ENCODE results near the gene FBXO30.

Gene FBXO30, protein sequence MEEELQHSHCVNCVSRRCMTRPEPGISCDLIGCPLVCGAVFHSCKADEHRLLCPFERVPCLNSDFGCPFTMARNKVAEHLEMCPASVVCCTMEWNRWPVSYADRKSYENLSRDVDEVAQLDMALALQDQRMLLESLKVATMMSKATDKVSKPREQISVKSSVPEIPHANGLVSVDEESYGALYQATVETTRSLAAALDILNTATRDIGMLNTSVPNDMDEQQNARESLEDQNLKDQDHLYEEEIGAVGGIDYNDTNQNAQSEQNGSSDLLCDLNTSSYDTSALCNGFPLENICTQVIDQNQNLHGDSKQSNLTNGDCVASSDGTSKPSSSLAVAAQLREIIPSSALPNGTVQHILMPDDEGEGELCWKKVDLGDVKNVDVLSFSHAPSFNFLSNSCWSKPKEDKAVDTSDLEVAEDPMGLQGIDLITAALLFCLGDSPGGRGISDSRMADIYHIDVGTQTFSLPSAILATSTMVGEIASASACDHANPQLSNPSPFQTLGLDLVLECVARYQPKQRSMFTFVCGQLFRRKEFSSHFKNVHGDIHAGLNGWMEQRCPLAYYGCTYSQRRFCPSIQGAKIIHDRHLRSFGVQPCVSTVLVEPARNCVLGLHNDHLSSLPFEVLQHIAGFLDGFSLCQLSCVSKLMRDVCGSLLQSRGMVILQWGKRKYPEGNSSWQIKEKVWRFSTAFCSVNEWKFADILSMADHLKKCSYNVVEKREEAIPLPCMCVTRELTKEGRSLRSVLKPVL

DNA sequence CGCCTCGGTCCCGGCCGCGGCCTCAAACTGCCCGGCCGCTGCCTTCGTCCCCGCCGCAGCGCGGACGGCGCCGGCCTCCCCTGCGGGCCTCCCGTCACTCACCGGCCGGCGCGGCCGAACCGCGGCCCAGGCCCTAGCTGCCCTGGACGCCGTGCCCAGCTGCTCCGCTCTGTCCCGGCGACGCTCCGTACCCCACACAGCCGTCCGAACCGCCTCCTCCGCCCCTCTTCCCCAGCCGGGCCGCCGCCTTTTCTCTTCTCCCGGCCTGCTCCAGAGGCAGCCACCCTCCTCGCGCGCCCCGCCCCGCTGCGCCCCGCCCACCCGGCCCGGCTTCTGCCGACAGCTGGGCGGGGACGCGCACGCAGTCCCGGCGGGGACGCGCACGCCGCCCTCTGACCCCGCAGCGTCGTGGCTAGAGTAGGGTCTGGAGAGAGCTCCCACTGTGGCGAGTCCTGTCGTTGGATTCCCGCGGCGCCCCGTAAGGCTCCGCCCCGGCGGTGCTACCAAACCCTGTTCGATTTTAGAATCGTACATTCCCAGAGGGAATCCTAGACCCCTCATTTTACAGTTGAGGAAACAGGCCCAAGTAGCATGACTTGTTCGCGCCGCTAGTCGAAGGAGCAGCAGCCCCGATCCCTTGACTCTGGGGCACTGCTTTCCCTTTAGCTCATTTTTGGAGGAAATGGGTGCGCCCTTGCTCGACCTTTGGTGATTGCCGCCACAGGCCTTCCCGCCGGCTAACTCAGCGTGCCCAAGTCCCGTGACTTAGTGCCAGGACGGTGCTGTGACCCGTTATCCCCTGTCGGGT, at the start of gene FBXO30:
TSS of gene FBXO30 (minus strand) at position 295 of the 808 bp plus-strand sequence. CDS start 8,390 bp downstream, outside the sequence.
- DNase-seq: peak; percentile 68

DNA sequence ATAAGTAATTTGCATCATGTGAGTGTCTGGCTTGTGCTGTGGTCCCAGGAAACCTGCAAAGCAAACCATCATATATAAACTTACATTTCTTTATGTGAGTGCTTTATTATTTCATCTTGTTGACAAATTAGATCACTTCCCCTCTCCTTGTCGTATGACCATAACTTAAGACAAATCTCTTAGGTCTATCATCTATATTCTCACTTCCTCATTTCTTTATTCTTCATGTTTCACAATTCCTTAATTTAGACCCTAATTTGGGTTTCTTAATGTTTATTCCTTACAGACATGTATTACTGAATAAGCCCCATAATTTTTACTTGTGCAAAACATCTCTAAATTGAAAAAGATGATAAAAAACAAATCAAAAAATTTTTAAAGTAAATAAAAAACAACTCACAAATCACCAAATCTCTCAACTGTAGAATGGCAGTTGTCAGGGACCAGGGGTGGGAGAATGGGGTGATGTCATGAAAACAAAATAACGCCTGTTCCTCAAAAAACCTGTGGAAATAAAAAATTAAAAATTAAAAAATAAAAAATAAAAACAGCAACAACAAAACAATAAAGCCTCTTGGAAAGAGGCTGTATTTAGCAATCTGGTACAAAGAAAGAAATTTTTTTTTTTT, 49.5 kb upstream of the FBXO30 start:
- DNase-seq: no peak

DNA sequence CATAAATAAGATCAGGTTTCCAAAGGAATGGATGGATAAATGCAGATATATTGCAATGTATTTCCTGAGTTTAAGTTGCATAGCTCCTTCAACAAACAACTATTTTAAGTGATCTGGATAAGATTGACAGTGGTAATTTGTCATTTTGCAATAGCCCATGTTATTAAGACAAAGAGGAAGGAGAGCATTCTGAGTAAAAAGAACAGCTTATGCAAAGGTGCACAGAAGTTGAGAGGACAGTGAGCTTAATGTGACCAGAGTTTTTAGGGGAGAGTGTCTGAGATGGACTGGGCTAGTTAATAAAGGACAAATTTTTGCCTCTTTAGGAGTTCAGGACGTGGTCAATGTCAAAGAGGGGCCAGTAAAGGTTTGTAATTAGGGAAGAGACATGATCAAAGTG, 48.8 kb upstream of the FBXO30 start:
- DNase-seq: no peak

DNA sequence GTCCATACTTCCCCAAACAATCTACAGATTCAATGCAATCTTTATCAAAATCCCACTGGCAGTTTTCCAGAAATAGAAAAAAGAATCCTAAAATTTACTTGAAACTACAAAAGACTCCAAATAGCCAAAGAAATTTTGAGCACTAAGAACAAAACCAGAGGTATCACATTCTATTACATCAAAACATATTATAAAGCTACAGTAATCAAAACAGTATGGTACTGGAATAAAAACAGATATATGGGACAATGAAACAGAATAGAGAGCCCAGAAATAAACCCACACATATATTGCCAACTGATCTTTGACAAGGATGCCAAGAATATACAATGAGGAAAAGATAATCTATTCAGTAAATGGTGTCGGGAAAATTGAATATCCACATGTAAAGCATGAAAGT, 46.0 kb upstream of the FBXO30 start:
- DNase-seq: no peak

DNA sequence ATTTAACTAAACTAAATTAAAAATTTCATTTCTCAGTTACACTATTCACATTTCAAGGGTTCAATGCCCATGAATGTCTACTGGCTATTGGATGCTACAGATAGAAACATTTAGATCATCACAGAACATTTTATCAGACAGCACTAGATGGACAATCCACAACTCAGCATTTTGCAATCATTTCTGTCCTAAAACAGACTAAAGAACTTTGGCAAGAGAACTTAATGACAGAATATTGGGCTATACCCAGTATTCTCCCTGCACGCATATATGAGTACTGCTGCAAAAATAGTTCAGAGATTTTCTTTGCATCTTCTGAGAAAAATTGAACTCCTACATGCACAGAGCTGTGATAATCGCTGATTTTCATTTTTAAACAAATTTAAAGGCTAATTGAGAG, 36.1 kb upstream of the FBXO30 start:
- DNase-seq: no peak

DNA sequence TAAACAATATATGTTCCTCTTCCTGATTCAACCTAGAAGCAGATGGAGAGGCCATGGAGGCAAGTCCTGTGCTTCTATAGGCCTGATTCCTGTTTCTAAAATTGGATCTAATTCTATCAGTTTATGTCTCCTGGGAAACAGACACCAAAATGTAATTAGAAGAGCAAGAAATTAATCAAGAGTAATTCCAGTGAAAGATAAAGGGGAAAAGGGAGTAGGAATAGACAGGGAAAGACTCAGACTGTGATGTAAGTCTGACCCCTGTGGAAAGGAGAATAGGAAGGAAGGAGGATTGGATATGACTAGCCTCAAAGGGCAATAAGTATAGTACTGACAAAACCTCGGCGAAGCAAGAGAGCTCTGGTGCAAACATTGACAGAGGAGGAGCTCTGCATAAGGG, 33.9 kb upstream of the FBXO30 start:
- no peak for DNase-seq

DNA sequence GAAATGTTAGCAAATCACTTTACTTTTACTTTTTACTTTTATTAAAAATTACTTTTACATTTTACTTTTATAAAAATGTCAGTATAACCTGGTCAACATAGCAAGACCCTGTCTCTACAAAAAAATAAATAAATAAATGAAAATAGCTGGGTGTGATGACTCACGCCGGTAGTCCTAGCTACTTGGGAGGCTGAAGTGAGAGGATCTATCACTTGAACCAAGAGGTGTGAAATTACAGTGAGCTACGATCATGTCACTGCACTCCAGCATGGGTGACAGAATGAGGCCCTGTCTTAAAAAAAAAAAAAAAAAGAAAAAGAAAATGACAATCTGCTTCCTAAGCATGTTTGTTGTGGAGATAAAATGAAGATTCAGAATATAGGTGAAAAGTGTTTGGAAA, 31.0 kb upstream of the FBXO30 start:
- no peak for DNase-seq

DNA sequence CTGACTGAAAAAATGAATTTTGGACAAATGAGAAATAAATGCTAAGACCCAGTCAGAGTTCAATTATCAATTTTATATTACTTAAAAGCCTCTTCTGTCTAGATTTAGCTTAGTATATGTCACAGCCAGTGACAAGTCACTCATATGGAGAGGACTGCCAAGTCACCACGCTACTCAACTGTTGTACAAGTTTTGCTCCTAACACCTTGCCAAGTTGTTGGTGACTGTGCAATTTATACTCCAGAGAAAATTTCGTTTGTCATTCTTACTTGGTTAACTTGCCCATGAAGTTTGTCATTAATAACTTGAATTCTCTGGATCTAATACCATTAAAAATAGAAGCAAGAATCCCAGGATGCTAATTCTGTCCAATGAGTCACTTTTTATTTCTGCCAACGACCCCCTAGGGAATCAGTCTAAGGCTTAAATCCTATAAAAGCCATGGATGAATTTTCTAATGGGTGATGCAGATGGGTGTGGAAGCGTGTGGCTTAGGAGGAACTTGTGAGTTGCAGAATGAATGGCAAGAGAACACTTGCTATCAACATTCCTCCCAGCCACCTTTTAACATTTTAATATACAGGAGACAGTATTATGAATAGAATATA, 30.4 kb upstream of the FBXO30 start:
- no peak for DNase-seq

DNA sequence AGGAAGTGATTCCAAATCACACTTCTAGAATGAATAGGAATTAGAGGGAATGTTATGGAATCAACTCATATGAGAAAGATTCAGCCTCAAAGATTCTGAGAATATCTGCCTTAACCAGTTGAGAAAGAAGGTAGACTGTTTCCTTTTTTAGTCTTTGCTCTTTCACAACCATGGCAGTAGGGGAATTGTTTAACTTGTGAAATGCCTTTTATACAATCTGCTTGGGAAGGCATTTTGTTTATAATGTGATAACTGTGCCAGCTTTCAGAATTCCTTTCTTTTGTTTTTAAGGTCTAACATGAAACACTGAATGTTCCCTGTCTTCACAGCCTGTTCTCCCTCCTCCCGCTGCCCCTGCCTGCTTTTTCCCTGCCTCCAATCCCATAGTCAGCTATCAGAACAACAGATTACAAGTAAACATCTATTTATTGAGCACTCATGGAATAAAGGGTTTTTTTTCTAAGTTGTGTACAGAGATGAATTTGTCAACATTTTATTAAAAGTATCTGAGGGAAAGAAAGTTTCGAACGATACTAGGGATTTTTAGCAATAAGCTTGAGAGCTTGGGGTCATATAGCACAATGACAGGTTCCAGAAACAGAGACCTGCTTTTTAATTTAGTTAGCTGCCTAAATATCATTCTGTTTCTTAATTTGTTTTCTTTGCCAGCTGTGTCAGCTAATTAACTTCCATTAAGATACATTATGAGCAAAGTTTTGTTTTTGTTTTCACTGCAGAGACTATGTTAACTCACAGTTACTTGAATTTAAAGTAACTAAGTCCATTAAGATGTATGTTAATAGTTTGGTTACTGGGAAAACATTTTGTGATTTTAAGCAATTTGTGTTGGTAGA, 28.3 kb upstream of the FBXO30 start:
- DNase-seq: no peak

DNA sequence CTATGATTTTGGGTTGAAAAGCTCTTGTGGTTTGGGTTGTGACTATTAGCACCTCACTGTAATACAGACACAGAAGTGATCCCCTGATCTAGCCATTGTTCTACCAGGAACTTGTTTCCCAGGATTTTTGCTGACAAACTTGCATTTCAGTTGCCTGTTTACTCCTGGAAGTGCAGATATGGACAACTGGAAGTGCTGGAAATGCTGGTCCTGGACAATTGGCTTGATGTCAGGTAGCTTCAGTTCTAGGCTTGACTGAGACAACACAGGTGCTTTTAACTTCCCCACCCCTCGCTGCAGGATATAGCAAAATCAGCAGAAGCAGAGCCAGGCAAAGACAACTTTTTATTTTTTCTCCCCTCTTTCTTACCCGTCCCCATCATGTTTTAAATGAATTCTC, 27.1 kb upstream of the FBXO30 start:
- DNase-seq: no peak

DNA sequence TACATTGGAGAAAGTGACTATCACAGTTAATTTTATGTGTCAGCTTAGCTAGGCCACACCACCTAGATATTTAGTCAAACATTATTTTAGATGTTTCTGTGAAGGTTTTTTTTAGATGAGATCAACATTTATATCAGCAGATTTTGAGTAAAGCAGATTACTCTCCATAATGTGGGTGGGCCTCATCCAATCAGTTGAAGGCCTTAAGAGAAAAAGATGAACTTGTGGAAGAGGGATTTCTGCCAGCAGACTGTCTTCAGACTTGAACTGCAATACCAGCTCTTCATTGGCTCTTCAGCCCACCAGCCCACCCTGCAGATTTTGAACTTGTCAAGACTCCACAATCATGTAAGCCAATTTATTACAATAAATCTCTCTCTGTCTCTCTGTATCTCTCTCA, 25.1 kb upstream of the FBXO30 start:
- DNase-seq: no peak

DNA sequence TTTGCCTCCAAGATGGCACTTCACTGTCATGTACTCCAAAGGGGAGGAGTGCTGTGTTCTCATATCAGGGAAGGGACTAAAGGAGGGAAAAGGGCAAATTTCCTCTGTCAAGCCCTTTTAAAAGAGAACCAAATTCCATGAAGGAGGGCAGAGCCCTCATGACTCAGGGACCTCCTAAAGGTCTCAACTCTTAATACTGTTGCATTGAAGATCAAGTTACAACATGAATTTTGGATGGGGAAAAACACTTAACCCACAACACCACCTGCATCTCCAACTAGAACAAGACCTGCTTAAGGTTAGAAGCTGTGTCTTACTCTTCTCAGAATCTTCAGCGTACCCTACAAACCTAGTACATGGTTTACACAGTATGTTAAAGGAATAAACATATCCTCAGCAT, 23.7 kb upstream of the FBXO30 start:
- DNase-seq: no peak

DNA sequence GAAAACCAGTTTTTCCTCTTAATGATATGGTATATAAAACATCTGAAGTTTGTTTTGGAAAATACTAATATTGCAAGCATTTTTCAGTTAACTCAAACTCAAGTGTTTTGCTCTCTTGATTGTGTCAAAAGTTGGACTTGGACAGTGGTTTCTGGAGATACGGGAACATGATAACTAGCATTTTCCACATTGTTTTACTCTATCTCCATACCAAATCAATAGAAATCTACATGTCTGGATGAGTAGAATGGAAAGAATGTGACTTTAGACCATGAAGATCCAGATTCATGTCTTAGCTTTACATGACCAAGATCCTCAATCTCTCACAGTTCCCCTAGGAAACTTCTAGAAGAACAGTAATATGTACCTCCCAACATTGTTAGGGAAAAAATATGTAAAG, 22.2 kb upstream of the FBXO30 start:
- no peak for DNase-seq

DNA sequence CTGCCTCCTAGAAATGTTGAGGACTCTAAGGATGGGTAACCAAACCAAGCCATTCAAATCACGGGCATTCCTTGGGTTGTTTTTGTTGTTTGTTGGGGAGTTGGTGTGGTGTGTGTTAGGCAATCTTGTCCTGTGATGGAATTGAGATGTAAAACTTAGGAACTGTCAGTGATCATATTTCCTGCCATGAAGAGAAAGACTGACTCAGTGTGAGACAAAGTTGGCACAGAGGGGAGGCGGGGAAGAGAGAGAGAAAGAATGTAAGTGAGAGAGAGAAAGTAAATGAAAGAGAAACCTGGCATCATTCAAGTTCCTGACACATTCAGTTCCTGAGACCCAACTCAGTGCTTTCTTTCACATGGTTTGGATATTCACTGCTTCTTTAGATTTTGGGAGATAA, 21.6 kb upstream of the FBXO30 start:
- DNase-seq: no peak

DNA sequence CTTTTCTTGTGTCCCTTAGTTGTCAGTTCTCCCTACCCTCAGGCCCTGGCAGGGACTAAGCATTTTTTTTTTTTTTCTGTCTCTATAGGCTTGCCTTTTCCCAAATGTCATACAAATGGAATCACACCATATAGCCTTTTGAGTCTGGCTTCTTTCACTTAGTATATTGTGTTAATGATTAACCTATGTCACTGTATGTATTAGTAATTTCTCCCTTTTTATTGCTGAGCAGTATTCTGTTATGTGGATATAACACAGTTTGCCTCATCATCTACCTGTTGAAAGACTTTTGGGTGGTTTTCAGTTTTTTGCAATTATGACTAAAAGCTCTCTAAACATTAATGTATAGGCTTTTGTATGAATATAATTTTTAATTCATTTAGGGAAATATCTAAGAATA, 16.0 kb upstream of the FBXO30 start:
- DNase-seq: no peak

DNA sequence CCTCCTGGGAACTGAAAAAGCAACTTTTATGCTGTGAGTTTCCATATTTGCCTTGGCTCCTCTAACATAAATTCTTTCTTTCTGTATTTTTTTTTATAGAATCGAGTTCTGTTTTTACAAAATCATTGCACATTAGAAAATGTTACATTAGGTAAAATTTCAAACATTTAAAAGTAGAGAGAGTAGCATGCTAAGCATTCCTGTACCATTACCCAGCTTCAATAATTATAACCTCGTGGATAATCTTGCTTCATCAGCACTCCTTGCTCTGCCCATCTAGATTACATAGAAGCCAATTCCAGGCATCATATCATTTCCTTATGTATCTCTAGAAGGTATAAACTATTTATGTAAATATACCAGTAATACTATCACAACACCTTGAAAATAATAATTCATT, 15.4 kb upstream of the FBXO30 start:
- DNase-seq: no peak

DNA sequence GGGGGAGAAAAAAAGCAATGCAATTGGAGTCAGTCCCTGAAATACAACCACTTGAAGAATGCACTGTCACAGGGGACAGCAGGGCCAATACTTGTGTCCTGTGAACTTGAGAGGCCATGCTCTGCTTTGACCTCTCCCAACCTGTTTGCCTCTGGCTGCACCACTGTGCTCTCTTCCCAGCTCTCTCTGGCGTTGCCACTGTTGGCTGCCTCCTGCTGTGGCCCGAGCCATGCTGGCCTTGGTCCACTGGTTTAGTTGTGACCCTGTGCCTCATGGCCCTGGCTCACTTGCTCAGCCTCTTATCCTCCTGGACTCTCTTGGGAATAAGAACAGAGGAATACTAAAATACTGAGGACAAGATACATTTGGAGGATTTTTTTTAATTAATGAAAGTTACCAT, 14.5 kb upstream of the FBXO30 start:
- DNase-seq: no peak

DNA sequence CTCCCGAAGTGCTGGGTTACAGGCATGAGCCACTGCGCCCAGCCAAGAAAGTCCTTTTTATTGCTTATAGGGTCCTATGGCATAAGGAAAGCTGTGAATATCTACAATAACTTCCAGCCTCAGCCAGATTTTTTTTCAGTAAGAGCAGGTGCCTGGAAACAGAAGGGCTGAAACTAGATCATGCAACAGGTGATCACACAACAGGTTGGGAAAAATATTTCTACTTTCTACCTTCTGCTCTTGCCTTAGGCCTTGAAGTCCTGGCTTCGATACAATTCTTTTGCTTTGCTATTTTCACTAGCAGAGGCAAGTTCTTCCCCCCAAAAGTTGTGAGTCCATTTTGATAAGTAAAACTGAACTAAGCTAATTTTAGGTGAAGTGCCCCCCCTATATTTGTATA, 9.7 kb upstream of the FBXO30 start:
- DNase-seq: no peak

DNA sequence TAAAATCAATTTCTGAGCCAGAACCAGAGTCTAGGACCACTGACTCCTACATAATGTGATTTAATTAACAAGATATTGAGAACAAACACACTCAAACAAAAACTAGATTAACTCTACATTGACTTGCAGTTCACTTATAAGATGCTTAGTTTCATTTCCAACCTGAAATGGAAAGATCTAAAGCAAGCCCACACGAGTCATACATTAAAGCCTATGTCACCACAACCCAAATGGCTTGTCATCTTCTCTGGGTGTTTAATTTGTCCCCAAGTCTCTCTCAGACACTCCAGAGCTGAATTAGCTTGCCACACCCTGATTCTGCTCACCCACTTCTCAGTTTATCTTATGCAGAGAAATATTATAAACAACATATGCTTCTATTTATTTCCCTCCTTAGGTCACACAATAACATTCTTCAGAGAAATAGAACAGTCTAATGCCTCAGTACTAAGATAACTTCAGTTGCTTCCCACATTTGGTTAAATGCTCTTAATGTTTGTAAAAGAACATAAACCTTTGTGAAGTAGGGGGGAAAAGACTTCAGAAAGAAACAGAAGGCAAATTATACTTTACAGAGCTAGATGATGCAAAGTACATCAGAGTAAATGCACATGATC, 8.8 kb upstream of the FBXO30 start:
- no peak for DNase-seq

DNA sequence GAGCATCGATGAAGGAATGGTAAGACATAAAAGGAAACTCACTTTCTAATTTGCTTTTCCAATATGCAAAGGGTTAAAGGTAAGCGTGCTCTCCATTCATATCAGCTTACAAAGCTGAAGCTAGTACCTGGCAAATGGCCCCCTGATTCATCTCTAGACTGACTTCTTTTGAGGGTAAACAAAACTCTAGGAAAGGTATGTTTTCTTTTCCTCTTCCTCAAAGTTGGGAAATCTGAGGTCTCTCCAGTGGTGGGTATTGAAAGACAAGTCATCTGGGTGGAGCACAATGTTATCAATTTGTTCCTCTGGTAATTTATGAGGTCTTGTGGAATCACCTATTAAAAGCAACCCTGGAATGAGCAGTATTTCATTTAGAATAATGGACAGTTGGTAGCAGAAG, 7.9 kb upstream of the FBXO30 start:
- DNase-seq: no peak

DNA sequence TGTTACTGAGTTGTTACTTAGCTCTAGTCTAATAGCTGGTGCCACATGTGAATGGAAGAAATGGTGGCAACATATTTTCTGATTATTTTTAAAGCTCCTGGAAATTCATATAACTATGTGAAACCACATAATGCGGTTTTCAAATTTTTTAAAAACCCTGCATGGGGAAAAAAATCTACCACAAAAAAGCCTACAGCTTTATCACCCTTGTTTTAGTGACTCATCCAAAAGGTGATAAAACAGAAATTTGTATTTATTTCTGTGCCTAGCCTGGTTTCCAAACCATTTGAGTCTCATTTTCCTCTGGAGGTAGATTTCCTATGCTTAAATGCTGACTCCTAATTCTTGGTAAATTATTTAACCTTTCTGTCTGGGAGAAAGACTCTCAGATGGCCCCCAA, 5.4 kb upstream of the FBXO30 start:
- DNase-seq: no peak
